ENCODE data around the gene CEP41. TPM values are rescaled to one million over a fixed set of nuclear protein-coding genes. Genes with fewer than 3 reads are reported as not detected.

Gene CEP41
- total RNA-seq, 1 donor from 2014 or later = 16.5 TPM

- H2AFZ ChIP-seq (replicated peaks) = peak overlapping the region; percentile 90
- H3K27me3 ChIP-seq = no peaks in the 10 kb centered on the region
- Mint-ChIP-seq H3K9me3 (peaks cover 28% of the 10 kb centered on the region), H3K27me3 (ENCODE audit: insufficient read depth, low read depth) (peaks cover 10% of the 10 kb centered on the region), H3K4me1 (peaks cover 36% of the 10 kb centered on the region), H3K27ac (peak overlapping the region; percentile 65), H3K36me3 (peaks cover 6% of the 10 kb centered on the region), H3K4me3 (peak overlapping the region; percentile 5)
- H3K9me3 ChIP-seq (ENCODE audit: low read depth) = no peaks in the 10 kb centered on the region
- H3K4me2 ChIP-seq = no peak overlapping the region
- no peak overlapping the region for H3K27ac ChIP-seq
- peaks cover 14% of the 10 kb centered on the region for H3F3A ChIP-seq (ENCODE audit: low read depth)
- no peaks in the 10 kb centered on the region for H4K20me1 ChIP-seq (ENCODE audit: low read depth)
- no peak for DNase-seq (ENCODE audit: low spot score)
- peaks cover 17% of the 10 kb centered on the region for H3K4me1 ChIP-seq
- H3K36me3 ChIP-seq = no peaks in the 10 kb centered on the region
- H3K79me2 ChIP-seq (ENCODE audit: low read depth) = no peaks in the 10 kb centered on the region
- no peak for TF ChIP-seq CTCF (IDR thresholded peaks at IDR 0.05)
- TF ChIP-seq EZH2 (IDR thresholded peaks at IDR 0.05) = no peak
- TF ChIP-seq EZH2phosphoT487 (IDR thresholded peaks at IDR 0.05) = no peak
- H3K9ac ChIP-seq = no peak overlapping the region
- H3K4me3 ChIP-seq = no peak overlapping the region
Observed at GRCh38 chr7:130444234-130444633, 3.4 kb upstream of the CEP41 start.

GRCh38 chr7:130442601-130443000 lies 1.8 kb upstream of the CEP41 start:
- H2AFZ ChIP-seq (replicated peaks) = peak overlapping the region; percentile 30
- Mint-ChIP-seq H3K36me3 (peaks cover 16% of the 10 kb centered on the region), H3K27ac (peak overlapping the region; percentile 100), H3K27me3 (ENCODE audit: insufficient read depth, low read depth) (peaks cover 10% of the 10 kb centered on the region), H3K9me3 (peaks cover 28% of the 10 kb centered on the region), H3K4me1 (peaks cover 38% of the 10 kb centered on the region), H3K4me3 (no peak overlapping the region)
- H3K9me3 ChIP-seq (ENCODE audit: low read depth) = no peaks in the 10 kb centered on the region
- H3K9ac ChIP-seq = no peak overlapping the region
- H3K36me3 ChIP-seq = no peaks in the 10 kb centered on the region
- H3K27me3 ChIP-seq = no peaks in the 10 kb centered on the region
- no peak overlapping the region for H3K27ac ChIP-seq
- peaks cover 29% of the 10 kb centered on the region for H3K4me1 ChIP-seq
- peak overlapping the region; percentile 1 for H3K4me2 ChIP-seq
- H3K79me2 ChIP-seq (ENCODE audit: low read depth) = no peaks in the 10 kb centered on the region
- no peak for DNase-seq (ENCODE audit: low spot score)
- no peaks in the 10 kb centered on the region for H4K20me1 ChIP-seq (ENCODE audit: low read depth)
- no peak overlapping the region for H3K4me3 ChIP-seq
- peaks cover 14% of the 10 kb centered on the region for H3F3A ChIP-seq (ENCODE audit: low read depth)
- TF ChIP-seq CTCF (IDR thresholded peaks at IDR 0.05) = no peak
- TF ChIP-seq EZH2phosphoT487 (IDR thresholded peaks at IDR 0.05) = no peak
- TF ChIP-seq EZH2 (IDR thresholded peaks at IDR 0.05) = no peak

GRCh38 chr7:130441408-130441869 lies 623 bp upstream of the CEP41 start:
- peak overlapping the region; percentile 24 for H3K27ac ChIP-seq
- H3K36me3 ChIP-seq = no peaks in the 10 kb centered on the region
- peaks cover 22% of the 10 kb centered on the region for H3K36me3 Mint-ChIP-seq
- H3K79me2 ChIP-seq (ENCODE audit: low read depth) = no peaks in the 10 kb centered on the region
- H3K4me2 ChIP-seq = peak overlapping the region; percentile 85
- peak overlapping the region; percentile 44 for H3K4me3 ChIP-seq
- peaks cover 38% of the 10 kb centered on the region for H3K4me1 Mint-ChIP-seq
- peaks cover 27% of the 10 kb centered on the region for H3K9me3 Mint-ChIP-seq
- H2AFZ ChIP-seq (replicated peaks) = peak overlapping the region; percentile 30
- H3K27me3 Mint-ChIP-seq (ENCODE audit: insufficient read depth, low read depth) = peaks cover 10% of the 10 kb centered on the region
- no peaks in the 10 kb centered on the region for H4K20me1 ChIP-seq (ENCODE audit: low read depth)
- H3K4me1 ChIP-seq = peaks cover 29% of the 10 kb centered on the region
- no peaks in the 10 kb centered on the region for H3K27me3 ChIP-seq
- TF ChIP-seq EZH2phosphoT487 (IDR thresholded peaks at IDR 0.05) = no peak
- TF ChIP-seq EZH2 (IDR thresholded peaks at IDR 0.05) = no peak
- no peak for TF ChIP-seq CTCF (IDR thresholded peaks at IDR 0.05)
- peak; percentile 89 for DNase-seq (ENCODE audit: low spot score)
- peaks cover 14% of the 10 kb centered on the region for H3F3A ChIP-seq (ENCODE audit: low read depth)
- no peak overlapping the region for H3K9ac ChIP-seq
- H3K9me3 ChIP-seq (ENCODE audit: low read depth) = no peaks in the 10 kb centered on the region
- peak overlapping the region; percentile 95 for H3K4me3 Mint-ChIP-seq
- peak overlapping the region; percentile 100 for H3K27ac Mint-ChIP-seq
